Sigmoid colon (tissue), 4 donors: ENCODE results near the gene RFX3.

Experiments
- POLR2A ChIP-seq, 2 donors: fragments of 450-650 bp; IDR thresholded peaks; one replicate each; pipeline ENCODE4 v1.6.1; 2016; ENCODE audit warnings: antibody characterized with exemption in 2 of 2, mild to moderate bottlenecking in 2 of 2, moderate library complexity in 2 of 2
- POLR2AphosphoS5 ChIP-seq, 4 donors: sonication (generic); formaldehyde crosslinking; IDR thresholded peaks; one replicate each; pipeline ENCODE4 v1.6.1; 2017; ENCODE audit warnings: antibody characterized with exemption in 4 of 4

GRCh38 chr9:3299872-3300271, 225.9 kb downstream of the RFX3 start:
- TF ChIP-seq POLR2A (IDR thresholded peaks at IDR 0.05): no peak
- TF ChIP-seq POLR2AphosphoS5 (IDR thresholded peaks at IDR 0.05): no peak
